SH-SY5Y (cell line): ENCODE data around the gene PMS1.

Experiments used
- GATA2 ChIP-seq: IDR thresholded peaks from 2 replicates; pipeline ENCODE4 v1.6.1; 2011; ENCODE audit warnings: mild to moderate bottlenecking, low read depth, low read length
- GATA3 ChIP-seq: IDR thresholded peaks from 2 replicates; pipeline ENCODE4 v1.6.1; 2011; ENCODE audit warnings: low read depth, mild to moderate bottlenecking, low read length, moderate library complexity

GRCh38 chr2:189756311-189756952, 27.8 kb upstream of the PMS1 start:
- TF ChIP-seq GATA2 (no peak), GATA3 (no peak)
